ENCODE measurements around the gene HOXB7. TPM values are rescaled to one million over a fixed set of nuclear protein-coding genes. Genes with fewer than 3 reads are reported as not detected.

The HOXB7 gene
- total RNA-seq, 1 experiment from 2014 or later = not detected

GRCh38 chr17:48579760-48580554 is 30.9 kb downstream of the HOXB7 start:
- no peak for TF ChIP-seq CTCF (conservative IDR thresholded peaks at IDR 0.05)
- H3K9me3 Mint-ChIP-seq = peaks cover 7 to 23% of the 10 kb centered on the region in 2 experiments
- no peak overlapping the region for H2AFZ ChIP-seq (ENCODE audit: low read length)
- H3T11ph ChIP-seq (ENCODE audit: low read length) = no peak overlapping the region
- no peaks in the 10 kb centered on the region for H4K20me1 ChIP-seq (ENCODE audit: control insufficient read depth, insufficient read depth, insufficient read length)
- H3K27ac Mint-ChIP-seq = no peak overlapping the region
- no peak overlapping the region for H4K8ac ChIP-seq (replicated peaks; ENCODE audit: insufficient read length, low read depth, low read length)
- no peaks in the 10 kb centered on the region for H3K4me1 ChIP-seq (ENCODE audit: insufficient read depth, low read length)
- peaks cover 95% of the 10 kb centered on the region for H3K27me3 ChIP-seq (ENCODE audit: insufficient read depth, low read length)
- H4K91ac ChIP-seq (ENCODE audit: insufficient read length, low read depth, low read length) = no peak overlapping the region
- no peak overlapping the region for H3K56ac ChIP-seq (ENCODE audit: insufficient read length, low read depth, low read length)
- no peak overlapping the region for H3K4me2 ChIP-seq (ENCODE audit: insufficient read depth, insufficient read length, low read length)
- H2BK12ac ChIP-seq (ENCODE audit: insufficient read length, low read depth, low read length) = no peak overlapping the region
- no peak overlapping the region for H4K5ac ChIP-seq (ENCODE audit: insufficient read length, low read depth, low read length)
- H3K79me1 ChIP-seq (ENCODE audit: insufficient read depth, low read depth, low read length, poor library complexity, severe bottlenecking) = no peaks in the 10 kb centered on the region
- no peak for DNase-seq
- H2BK5ac ChIP-seq (ENCODE audit: insufficient read length, low read length) = no peak overlapping the region
- H3K23me2 ChIP-seq (ENCODE audit: insufficient read length, low read depth, low read length, poor library complexity, severe bottlenecking) = no peaks in the 10 kb centered on the region
- H3K36me3 Mint-ChIP-seq (ENCODE audit: insufficient read depth in 1 of 3, low read depth in 3 of 3) = no peaks in the 10 kb centered on the region; a peak in 2 of 7 replicates
- H2BK20ac ChIP-seq (ENCODE audit: low read depth, low read length, poor library complexity, severe bottlenecking) = no peak overlapping the region
- no peak overlapping the region for H3K4me3 Mint-ChIP-seq
- H3K27me3 Mint-ChIP-seq (ENCODE audit: low read depth) = peaks cover 70% of the 10 kb centered on the region
- H2BK120ac ChIP-seq (ENCODE audit: low read depth, low read length, poor library complexity, severe bottlenecking) = no peak overlapping the region
- H2AK5ac ChIP-seq (ENCODE audit: insufficient read length, low read length) = no peak overlapping the region
- no peaks in the 10 kb centered on the region for H3K9me3 ChIP-seq (ENCODE audit: control insufficient read depth, low read depth, low read length)
- H3K79me2 ChIP-seq (ENCODE audit: insufficient read depth, low read length) = no peaks in the 10 kb centered on the region
- no peak overlapping the region for H3K9ac ChIP-seq (ENCODE audit: extremely low read depth, insufficient read length, low read length)
- peaks cover 4 to 30% of the 10 kb centered on the region in 2 experiments for H3K4me1 Mint-ChIP-seq
- no peak overlapping the region for H2BK15ac ChIP-seq (ENCODE audit: low read depth, low read length)
- no peak overlapping the region for H3K4ac ChIP-seq (ENCODE audit: low read depth, low read length)
- no CpG with 5 or more reads among the region's 26 CpGs for WGBS (ENCODE audit: extremely low coverage, insufficient read length, low lambda C conversion rate)
- H3K18ac ChIP-seq (ENCODE audit: insufficient read length, low read depth, low read length) = no peak overlapping the region
- H3K23ac ChIP-seq (ENCODE audit: insufficient read length, low read depth, low read length) = no peak overlapping the region
- no peak overlapping the region for H3K14ac ChIP-seq (ENCODE audit: insufficient read depth, low read length)
- no peak overlapping the region for H3K27ac ChIP-seq (ENCODE audit: insufficient read length, low read depth, low read length)

Data from H9 (cell line).